Measurements from ENCODE around the gene SLC13A2.

SLC13A2 gene

DNA sequence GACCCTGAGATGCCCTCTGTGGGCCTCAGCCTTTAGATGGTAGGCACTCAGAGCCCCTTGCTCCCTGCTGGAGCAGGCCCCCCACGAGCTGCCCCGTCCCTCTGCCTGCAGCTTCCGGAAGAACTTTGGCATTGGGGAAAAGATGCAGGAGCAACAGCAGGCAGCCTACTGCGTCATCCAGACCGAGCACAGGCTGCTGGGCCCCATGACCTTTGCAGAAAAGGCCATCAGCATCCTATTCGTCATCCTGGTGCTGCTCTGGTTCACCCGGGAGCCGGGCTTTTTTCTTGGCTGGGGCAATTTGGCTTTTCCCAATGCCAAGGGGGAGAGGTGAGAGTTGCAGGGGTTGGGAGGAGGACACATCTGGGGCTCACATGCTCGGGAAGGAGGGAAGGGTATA, 20.0 kb downstream of the SLC13A2 start:
- DNase-seq = no peak

DNA sequence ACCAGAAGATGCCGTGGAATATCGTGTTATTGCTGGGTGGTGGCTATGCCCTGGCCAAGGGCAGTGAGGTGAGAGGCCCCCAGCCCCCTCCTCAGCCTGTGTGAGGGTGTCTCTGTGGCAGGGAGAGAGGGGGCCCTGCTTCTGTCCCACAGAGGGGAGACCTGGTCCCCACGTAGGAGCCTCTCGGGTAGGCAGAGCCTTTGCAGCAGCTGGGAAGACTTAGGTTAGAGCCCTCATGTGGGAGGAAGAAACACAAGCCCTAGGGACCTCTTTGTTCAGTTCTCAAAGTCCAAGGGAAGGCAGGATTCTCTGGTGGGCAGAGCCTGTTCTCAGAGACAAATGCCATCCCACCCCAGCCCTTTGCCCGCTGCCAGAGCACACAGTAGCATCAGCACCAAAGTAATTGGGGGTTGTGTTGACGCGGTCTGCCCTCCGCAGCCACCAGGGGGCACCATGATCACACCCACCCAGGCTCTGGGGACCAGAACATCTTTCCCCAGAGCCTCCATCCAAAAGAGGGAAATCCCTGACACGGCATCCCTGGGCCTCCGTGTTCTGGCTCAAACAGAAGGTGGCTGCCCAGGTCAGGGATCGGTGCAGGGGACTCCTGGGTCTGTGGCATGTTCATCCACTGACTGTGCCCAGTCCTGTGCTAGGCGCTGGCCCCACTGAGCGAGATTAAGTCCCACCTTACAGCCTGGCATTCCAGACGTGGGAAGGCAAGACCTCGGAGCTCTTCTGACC, 21.2 kb downstream of the SLC13A2 start:
- peak; percentile 69 for DNase-seq

- DNase-seq = no peak
Observed at GRCh38 chr17:28495635-28496034, 22.2 kb downstream of the SLC13A2 start.

- DNase-seq = peak; percentile 14
Observed at GRCh38 chr17:28497931-28498330, 24.5 kb downstream of the SLC13A2 start.

- no peak for DNase-seq
Observed at GRCh38 chr17:28498652-28499363, 25.4 kb downstream of the SLC13A2 start.

DNA sequence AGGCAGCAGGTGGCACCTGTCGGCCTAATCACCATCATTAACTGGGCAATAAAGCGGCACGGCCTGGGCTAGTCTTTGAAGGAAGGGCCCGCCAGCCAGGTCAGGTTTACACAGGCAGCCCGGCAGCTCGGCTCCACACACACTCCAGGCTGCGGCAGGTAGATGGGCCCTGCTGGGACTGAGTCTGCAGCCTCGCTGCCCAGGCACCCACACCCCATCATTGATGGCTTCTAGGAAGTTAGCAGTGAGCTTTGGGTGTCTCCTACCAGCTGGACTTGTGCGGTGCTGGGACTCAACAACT, 25.9 kb downstream of the SLC13A2 start:
- peak; percentile 82 for DNase-seq

DNA sequence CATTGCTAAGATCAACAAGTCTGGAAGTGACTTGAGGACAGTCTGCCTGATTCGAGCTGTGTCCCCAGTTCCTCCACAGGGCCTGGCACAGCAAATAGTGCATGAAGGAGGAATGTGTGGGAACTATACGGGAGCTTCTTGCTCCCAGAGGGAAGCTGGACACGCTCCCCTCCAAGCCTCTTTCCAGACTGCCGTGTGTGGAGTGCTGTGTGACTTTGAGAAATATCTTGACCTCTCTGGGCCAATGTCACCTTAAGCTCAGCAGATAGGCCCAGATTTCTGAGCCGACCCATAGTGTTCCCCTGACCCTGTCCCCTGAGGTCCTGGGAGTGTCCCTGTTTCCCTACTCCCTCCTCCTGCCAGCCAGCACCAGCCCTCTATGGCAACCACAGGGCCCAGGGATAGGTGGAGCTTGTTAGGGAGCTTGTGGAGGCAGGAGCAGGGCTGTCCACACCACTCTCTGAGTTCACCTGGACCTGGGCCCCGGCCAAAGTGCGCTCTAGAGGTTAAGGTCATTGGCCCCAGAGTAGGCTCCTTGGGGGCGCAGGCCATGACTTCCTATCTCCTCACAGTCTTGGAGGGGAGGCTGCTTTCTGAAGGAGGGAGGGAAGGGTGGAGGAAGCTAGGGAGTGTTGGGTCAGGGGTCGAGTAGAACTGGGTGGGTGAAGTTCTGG, 26.4 kb downstream of the SLC13A2 start:
- no peak for DNase-seq

- DNase-seq = no peak
Observed at GRCh38 chr17:28500712-28501379, 27.4 kb downstream of the SLC13A2 start.

GRCh38 chr17:28501421-28502284, 28.2 kb downstream of the SLC13A2 start:
- DNase-seq = no peak

DNA sequence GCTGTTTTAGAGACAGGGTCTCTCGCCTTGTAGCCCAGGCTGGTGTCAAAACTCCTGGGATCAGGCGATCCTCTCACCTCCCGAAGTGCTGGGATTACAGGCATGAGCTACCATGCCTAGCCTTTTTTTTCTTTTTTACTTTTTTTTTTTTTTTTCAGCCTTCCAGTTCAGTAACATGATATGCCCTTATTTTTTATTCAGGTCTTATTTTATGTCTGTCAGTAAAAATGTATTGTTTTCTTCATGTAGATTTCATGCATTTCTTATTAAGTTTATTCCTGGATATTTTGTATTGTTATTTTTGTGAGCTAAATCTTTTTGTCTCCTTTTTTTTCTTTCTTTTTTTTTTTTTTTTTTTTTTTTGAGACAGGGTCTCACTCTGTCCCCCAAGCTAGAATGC, 30.0 kb downstream of the SLC13A2 start:
- DNase-seq = no peak

DNA sequence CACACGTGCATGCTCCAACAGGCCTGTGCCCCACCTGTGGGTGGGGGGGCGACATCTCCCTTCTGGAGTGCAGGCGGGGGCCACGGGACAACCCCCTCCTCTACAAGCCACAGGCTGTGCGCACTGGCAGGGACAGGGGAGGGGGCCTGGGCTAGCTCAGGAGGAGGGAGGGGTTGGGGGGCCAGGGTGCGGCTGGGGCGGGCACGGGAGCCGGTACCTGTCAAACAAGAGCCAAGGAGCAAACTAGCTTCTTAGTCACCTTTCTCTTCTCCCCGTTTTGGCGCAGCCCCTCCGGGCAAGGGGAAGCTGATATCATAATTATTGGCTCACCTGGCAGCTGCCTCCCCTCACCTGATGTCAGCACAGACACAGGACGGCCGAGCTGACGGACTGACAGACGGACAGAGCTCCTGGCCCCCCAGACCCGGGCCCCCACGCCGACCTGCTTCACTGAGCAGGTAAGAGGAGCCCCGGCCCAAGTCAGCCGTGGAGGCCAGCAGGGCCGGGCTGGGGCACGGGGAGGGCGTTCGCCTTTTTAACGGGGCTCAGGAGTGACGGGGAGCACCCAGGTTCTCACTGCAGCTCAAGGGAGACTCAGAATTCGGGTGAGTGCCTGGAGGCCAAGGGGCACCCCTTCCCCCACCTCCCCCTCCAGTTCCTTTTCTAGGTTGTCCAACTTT, 32.7 kb downstream of the SLC13A2 start, which contains the start of gene FOXN1:
Gene FOXN1 (plus strand): TSS at position 363 of the 680 bp plus-strand sequence. CDS start 17,622 bp downstream, outside the sequence.
- DNase-seq = peak; percentile 41

- no peak for DNase-seq
Observed at GRCh38 chr17:28506763-28507487, 33.5 kb downstream of the SLC13A2 start.

DNA sequence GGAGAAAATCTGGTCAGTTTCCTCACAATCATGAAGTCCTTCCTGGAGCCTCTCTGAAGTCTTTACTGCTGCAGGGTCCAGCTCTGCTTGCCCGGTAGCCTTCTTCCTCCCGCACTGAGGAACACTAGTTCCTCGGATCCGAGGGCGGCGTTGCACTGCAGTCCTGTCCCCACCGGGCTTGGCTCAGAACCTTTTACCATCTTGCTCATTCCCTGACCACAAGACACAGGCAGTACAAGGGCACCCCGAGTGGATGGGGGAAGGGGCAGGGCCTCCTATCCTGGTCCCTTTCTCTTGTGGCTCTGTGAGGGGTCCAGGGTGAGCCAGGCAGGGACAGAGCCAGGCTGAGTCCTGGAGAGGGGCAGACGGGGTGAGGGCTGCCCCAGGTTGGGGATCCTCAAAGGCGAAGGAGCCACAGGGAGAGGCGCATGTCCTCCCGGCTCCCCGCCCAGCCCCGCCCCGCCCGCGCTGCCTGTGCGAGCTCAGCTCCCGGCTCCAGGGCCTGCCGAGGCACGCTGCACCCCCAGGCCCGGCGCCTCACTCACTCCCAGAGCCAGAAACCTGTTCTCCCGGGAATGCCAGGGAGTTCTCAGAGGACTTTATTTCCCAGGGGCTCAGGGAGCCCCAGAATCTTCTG, 34.2 kb downstream of the SLC13A2 start:
- no peak for DNase-seq

- DNase-seq = no peak
Observed at GRCh38 chr17:28508211-28508724, 34.8 kb downstream of the SLC13A2 start.

DNA sequence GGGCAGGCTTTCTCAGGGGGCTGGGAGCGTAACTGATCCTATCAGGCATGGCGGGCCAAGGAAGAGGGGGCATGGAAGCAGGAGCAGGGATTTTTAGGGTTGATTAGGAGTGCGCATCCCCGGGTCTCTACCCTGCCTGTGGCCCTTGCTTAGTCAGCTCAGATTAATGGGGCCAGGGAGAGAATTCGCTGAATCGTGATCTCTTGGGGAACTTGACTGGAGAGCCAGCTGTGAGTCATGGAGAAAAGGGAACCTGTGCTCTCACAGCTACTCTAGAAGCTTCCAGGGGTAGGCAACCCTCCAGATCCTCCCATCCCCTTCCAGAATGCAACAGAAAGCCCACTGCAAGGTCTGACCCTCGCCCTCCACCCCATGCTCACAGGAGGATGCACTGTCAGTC, 36.3 kb downstream of the SLC13A2 start:
- no peak for DNase-seq

DNA sequence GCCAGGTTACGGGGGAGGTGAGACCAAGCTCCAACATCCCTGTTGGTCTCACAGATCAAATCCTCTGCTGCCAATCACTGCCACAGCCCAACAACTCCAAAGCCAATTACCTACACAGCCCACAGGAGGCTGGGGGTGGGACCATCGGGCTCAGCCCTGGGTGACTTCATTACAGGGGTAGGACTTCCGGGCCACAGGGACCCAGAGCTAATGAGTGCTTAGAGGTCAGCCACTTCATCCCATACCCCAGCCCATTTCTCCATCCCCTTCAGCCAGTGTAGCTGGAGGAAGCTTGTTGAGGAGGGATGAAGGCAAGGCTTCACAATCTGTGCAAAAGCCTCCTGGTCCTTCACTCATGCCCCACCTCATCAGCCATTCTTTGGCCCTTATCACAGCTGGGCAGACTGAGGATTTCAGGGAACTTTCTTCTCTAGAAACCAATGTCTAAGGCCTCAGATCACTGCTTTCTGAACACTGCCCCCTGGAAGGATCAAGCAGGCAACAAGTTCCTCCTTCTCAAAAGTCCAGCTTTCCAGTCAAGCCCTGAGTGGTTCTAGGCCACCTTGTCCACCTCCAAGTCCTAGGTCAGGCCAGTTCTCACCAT, 38.5 kb downstream of the SLC13A2 start:
- no peak for DNase-seq

DNA sequence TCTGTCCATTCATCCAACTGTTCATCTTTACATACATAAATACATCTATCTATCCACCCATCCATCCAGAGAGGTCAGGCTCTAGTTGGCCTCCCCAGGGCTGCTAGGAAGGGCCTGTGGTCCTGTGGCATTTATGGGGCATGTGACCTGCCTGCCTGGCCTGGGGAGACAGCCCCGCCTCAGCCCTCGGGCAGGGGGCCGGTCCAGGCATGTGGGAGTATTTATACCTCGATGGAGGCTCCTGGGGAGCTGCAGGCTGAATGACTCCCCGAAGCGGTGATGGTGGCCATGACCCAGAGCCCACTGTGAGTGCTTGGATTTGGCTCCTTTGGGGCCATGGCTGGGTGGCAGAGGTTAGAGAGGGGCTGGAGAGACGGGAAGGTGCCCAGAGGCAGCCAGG, 40.0 kb downstream of the SLC13A2 start:
- DNase-seq = no peak

DNA sequence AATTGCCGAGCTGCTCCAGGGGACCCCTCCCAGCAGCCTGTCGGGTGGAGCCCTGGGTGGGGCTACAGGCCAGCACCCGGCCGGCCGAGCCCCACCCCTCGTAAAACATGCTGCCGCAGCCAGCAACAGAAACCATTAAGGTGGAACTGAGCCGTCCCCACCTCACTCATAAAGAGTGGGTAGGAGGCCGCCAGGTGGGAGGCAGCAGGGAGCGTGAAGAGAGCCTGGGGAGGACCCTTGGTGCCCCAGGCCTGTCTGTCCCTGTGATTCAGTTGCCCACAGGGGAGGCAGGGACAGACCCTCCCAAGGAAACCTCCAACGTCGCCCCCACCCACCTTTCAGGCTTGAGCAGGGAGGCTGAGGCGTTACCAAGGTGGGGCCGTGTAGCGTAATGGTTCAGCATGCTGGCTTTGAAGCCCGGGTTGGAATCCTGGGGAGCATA, 41.1 kb downstream of the SLC13A2 start:
- DNase-seq = peak; percentile 17

DNA sequence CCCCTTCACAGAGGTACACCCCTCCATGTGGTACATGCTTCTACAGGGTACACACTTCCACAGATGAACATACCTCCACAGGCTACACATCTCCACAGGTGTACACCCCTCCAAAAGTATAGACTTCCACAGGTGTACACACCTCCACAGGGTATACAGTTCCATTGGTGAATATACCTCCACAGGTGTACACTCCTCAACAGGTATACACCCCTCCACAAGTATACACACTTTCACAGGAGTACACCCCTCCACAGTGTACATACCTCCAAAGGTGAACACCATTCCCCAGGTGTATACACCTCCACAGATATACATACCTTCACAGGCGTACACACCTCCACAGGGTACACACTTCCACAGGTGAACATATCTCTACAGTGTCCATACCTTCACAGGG, 42.1 kb downstream of the SLC13A2 start:
- DNase-seq = no peak

DNA sequence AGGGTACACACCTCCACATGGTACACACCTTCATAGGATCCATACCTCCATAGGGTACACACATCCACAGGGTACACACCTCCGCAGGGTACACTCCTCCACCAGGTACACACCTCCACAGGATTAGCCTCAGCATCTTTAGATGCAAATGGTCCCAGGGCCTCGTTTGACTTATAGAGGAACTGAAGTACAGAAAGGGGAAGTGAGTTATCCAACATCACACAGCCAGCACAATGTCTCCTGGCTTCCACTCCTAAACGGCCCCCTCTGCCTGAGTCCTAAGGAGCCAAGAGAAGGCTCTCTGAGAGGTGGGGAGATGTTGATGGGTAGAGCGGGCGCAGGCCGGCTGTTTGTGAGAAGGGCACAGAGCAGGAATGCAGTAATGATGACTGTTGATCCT, 44.7 kb downstream of the SLC13A2 start:
- no peak for DNase-seq

All from NCI-H146 (cell line).